CD4-positive, alpha-beta T cell treated with Interleukin-6 for 4 hours (primary cell): ENCODE data around the gene RAPGEF5.
"Not testable (repeated sequence)": the region's sequence is repeated elsewhere in the genome, so short reads cannot be mapped to it uniquely, and the experiment has no call there.

Experiments
- DNase-seq: peaks from one replicate; pipeline ENCODE4 v3.0.0-alpha.2; 2020; ENCODE audit warnings: mixed read lengths

RAPGEF5 gene

GRCh38 chr7:22110227-22110839 lies 246.6 kb downstream of the RAPGEF5 start:
- DNase-seq: peak; percentile 71

- peak; percentile 17 for DNase-seq
These were observed 247.2 kb downstream of the RAPGEF5 start for GRCh38 chr7:22109761-22110160.

GRCh38 chr7:22108151-22108845 lies 248.7 kb downstream of the RAPGEF5 start:
- no peak for DNase-seq

GRCh38 chr7:22105550-22105949 lies 251.4 kb downstream of the RAPGEF5 start:
- DNase-seq: no peak

DNA sequence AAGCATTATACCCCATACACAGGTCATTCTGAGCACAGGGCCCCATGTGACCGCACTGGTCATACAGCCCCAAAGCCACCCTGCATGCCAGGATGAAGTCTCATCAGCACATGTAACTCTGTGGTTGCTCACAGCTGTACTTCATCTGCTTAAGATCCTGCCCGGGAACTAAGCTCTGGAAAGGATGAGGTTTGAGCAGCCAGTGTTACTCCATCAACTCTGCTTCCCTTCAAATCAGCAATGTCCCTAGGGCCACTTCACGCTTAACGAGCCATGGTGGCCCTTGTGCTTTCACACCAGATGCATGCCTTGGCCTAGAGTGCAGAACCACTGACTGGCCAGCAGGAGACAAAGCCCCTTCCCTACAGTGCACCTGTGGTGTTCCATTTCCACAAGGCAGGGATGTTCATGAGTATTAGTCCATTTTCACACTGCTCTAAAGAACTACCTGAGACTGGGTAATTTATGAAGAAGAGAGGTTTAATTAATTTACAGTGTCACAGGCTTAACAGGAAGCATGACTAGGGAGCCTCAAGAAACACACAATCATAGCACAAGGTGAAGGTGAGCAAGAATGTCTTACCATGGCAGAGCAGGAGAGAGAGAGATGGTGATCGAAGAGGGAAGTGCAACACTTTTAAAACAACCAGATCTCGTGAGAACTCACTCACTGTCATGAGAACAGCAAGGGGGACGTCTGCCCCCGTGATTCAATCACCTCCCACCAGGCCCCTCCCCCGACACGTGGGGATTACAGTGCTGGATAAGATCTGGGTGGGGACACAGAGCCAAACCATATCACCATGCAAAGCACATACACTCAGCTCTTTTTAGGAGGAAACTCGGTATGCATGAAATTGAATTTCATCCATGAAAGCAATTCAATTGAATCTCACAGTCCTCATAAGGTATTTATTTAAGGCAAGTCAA lies 262.3 kb downstream of the RAPGEF5 start:
- no peak for DNase-seq

- DNase-seq: no peak
These were observed 263.0 kb downstream of the RAPGEF5 start for GRCh38 chr7:22093936-22094335.

DNA sequence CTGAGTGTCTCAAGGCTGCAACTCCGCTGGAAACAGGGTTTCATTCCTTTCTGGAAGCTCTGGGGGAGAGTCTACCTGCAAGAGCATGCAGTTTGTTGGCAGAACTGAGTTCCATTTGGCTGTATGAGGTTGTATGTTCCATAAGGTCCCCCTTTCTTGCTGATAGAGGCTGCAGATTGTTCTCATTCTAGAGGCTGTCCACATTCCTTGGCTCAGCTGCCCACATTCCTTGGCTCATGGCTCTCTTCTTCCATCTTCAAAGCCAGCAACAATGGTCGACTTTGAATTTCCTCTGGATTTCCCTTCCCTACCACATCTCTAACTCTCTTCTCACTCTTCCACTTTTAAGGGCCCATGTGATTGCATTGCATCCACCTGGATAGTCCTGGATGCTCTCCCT lies 264.0 kb downstream of the RAPGEF5 start:
- DNase-seq: no peak

DNA sequence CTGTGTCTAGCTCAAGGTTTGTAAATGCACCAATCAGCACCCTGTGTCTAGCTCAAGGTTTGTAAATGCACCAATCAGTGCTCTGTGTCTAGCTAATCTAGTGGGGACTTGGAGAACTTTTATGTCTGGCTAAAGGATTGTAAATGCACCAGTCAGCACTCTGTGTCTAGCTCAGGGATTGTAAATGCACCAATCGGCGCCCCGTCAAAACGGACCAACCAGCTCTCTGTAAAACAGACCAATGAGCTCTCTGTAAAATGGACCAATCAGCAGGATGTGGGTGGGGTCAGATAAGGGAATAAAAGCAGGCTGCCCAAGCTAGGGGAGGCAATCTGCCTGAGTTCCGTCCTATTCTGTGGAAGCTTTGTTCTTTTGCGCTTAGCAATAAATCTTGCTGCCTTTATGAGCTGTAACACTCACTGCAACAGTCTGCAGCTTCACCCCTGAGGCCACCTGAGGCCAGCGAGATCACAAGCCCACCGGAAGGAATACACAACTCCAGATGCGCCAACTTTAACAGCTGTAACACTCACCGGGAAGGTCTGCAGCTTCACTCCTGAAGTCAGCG lies 265.9 kb downstream of the RAPGEF5 start:
- DNase-seq: not testable (repeated sequence)

- DNase-seq: no peak
These were observed 266.4 kb downstream of the RAPGEF5 start for GRCh38 chr7:22090512-22090911.

- no peak for DNase-seq
These were observed 266.8 kb downstream of the RAPGEF5 start for GRCh38 chr7:22090107-22090506.

DNA sequence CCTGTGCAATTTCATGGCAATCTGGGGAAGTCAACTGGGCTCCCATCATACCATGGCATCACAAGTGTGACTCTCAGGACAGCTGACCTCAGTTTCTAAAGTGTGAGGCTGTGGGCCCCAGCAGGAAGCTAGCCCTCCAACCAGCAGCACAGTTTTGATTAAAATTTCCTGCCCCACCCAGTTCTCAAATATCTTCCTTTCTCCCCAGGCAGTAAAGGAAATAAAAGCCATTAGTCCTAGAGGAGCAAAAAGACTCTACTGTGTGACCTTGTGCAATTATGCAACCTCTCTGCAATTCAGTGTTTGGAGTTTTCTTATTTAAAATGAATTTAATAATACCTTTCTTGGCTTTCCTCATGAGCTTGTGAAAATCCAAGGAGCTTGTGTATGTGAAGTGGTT lies 268.1 kb downstream of the RAPGEF5 start:
- no peak for DNase-seq

- DNase-seq: no peak
These were observed 269.1 kb downstream of the RAPGEF5 start for GRCh38 chr7:22087861-22088260.

DNA sequence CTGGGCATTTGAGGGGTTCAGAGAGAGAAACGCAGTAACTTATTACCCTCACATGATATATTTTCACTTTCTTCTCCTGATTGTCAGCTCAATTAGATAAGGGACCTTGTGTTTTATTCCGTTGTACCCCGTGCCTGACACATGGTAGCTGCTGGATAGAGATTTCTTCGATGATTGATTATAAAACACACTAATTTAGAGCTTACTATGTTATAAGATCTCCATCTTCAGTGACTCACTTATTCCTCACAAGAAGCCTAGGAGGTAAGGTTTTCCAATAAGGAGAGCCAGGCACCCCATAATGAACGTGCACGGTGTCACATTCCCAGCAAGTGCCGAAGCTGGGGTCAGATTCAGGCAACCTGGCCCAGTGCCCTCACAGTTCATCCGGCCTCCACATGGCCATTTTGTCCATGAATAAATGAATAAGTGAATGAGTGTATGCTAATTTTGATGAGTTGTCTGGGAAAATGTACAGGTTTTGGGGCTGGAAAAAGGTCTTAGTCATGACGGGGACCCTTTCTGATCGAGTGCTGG lies 273.2 kb downstream of the RAPGEF5 start:
- no peak for DNase-seq

- peak; percentile 86 for DNase-seq
These were observed 273.9 kb downstream of the RAPGEF5 start for GRCh38 chr7:22082886-22083703.

DNA sequence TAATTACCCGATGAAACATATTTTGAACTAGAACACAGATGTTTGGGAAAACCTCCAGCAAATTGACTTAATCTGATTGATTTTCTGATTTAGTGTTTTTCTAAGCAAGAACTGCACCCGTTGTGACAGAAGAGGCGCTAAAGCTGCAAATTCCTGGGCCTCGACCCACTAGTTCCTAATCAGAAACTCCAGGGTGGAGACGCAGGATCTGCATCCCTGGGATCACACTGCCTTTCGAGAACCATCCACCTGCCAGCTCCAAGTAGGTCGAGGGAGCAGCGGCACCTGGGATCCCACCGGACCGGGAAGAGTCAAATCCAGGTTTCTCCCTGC lies 274.4 kb downstream of the RAPGEF5 start:
- no peak for DNase-seq

DNA sequence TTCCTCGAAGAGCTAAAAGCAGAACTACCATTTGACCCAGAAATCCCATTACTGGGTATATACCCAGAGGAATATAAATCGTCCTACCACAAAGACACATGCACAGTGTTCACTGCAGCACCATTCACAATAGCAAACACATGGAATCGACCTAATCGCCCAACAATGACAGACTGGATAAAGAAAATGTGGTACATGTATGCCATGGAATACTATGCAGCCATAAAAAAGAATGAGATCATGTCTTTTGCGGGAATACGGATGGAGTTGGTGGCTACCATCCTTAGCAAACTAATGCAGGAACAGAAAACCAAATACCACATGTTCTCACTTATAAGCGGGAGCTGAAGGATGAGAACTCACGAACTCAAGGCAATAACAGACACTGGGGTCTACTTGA lies 276.7 kb downstream of the RAPGEF5 start:
- DNase-seq: not testable (repeated sequence)

- DNase-seq: not testable (repeated sequence)
These were observed 278.1 kb downstream of the RAPGEF5 start for GRCh38 chr7:22078872-22079271.

- no peak for DNase-seq
These were observed 281.4 kb downstream of the RAPGEF5 start for GRCh38 chr7:22075561-22075960.

DNA sequence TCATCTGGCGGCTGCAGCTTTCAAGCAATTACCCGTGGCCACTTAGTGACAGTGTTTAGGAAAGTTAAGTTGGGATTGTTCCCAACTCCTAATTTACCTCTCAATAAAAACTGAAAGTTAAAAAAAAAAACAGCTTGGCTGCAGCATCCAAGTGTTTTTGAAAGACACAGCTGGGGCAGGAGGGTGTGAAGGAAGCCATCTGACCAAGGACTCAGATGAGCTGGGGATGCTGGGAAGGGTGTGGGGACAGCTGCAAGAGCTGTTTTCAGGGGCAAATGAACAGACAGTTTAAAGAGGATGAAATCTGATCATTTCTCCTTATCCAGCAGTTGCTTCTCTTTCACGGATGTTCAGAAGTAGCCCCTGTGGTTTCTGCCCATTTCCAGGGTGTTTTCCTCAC lies 282.1 kb downstream of the RAPGEF5 start:
- DNase-seq: no peak
